Measurements from ENCODE around the gene GPR148. TPM values are rescaled to one million over a fixed set of nuclear protein-coding genes. Genes with fewer than 3 reads are reported as not detected.

The GPR148 gene
- total RNA-seq, 1 donor from 2014 or later: not detected

DNA sequence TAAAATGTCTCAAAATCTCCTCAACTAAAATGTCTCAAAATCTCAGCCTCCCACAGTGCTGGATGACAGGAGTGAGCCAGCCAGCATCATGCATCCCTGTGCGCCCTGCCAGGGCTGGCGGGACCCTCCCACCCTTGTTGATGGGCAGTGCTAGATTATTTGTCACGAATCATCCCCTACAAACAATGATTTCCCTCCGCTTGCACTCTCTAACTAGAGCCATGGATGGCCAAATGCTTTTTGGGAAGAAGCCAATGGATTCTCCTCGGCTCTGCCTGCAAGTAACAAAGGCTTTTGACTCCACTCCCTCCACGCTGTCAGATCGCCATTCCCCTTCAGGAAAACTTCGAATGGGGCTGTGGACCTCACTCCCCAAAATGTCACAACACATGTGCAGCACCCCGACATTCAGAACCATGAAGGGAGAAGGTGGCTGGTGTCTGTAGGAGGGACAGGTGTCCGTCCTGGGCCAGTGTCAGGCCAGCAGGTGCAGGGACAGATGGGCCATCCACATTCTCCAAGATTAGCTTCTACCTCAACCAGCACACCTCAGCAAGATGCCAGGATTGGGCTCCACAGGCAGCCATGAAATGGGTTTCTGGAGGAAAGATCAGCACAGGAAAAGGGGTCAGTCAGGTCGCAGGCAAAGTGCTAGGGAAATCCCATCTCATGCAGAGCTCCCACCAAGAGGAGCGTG, 38.0 kb downstream of the GPR148 start:
- ATAC-seq (no peak), DNase-seq (ENCODE audit: low spot score) (no peak)

DNA sequence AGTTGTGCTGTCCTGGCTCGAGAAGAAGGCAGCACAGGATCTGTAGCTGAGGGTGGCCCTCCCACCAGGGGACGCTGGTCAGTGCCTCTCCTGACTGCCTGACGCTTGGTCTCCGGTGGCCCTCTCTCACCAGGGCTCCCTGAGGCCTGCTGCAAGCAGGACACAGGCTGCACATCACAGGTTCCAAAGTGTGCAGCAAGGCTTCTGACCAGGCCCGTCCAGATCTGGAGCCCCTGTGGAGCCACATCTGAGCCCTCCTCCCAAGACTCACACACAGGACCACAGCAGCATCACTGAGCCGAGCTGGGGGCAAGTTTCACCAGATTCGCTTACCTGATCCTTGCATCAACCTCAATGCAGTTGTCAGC, 38.5 kb downstream of the GPR148 start:
- DNase-seq (ENCODE audit: low spot score): no peak

DNA sequence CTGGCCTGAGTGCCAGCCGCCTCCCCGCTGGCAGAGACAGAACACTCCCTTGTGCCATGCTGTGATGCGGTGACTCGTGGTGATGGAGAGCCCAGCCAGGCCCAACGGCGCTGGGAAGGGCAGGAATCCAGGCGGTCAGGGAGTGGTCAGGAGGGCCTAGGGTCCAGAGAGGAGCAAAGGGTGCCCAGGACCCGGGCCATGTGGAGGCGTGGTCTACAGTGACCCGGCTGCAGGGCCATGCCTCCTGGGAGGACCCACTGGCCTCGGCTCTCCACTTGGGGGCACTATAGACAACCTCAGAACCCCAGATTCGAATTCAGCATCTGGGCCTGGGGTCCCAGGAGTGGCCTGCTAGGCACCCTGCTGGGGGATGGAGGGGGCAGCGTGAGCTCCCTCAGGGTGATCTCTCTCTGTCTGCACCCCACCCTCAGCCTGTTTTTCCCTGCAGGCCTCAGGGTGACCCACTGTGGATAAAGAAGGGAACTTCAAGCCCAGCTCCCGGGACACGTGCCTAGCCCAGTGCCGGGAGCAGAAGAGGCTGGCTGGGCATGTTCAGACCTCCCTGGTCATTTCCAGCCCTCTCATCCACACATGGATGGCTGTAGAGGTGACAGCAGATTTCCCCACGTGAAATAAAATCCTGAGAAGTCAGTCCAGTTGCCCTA, 39.5 kb downstream of the GPR148 start:
- no peak for ATAC-seq
- DNase-seq (ENCODE audit: low spot score): no peak

More for the DNA sequence above, 38.5 kb downstream of the GPR148 start:
- ATAC-seq: no peak

DNA sequence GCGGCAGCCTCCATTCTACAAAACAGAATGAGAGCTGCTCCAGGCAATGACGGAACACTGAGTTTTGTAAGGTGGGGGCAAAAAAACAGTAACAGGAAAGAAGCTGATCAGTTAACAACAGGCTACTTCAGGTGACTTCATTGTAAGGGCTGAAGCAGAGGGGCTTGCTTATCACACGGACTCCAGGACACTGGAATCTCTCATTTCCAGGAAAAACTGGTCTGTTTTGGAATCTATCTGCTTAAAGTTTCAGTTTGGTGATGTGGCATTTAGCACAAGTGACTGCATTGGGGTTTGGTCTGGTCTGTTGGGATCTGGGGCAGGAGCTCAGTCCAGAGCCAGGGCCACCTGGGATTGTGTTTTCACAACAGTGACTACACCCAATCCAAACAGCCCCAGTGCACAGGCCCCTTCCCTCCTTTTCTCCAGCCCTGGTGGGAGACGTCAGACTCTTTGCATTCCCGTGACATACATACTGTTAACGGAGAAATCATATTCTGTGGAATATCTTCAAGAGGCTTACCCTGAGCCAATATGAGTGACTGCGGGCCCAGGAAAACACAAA, 40.6 kb downstream of the GPR148 start:
- no peak for ATAC-seq
- no peak for DNase-seq (ENCODE audit: low spot score)

DNA sequence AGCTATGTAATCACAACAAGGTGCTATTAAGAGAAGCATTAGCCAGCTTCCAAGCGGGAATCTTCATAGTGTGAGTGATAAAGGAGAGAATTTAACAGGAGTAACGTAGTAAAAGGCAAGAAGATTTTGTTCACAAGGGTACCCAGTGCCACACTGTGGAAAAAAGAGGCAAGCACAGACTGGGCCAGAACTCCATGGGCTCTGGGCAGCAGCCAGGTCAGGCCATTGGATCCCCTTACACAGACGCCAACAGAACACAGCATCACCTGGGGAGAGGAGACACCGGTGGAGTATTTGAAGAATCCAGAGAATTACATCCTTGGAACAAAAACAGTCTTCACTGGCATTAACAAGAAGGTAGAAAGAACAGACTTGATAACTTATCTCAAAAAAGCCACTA, 47.7 kb downstream of the GPR148 start:
- DNase-seq (ENCODE audit: low spot score): no peak
- no peak for ATAC-seq

DNA sequence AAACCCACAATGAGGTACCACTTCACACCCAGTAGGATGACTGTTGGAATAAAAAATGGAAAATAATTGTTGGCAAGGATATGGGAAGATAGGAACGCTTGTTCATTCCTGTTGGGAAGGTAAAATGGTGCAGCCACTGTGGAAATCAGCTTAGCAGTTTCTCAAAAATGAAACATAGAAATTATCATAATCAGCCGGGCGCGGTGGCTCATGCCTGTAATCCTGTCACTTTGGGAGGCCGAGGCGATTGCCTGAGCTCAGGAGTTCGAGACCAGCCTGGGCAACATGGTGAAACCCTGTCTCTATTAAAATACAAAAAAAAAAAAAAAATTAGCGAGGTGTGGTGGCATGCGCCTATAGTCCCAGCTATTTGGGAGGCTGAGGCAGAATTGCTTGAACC, 49.9 kb downstream of the GPR148 start:
- ATAC-seq (no peak), DNase-seq (ENCODE audit: low spot score) (no peak)

Other genes starting within 250 kb of the GPR148 start
- not detected for gene POTEI, start 219.7 kb upstream of the GPR148 start, total RNA-seq
- gene CFC1B, start 207.8 kb upstream of the GPR148 start, total RNA-seq: not detected
- not detected for gene CFC1, start 129.5 kb upstream of the GPR148 start, total RNA-seq
- gene POTEJ, start 117.6 kb upstream of the GPR148 start, total RNA-seq: not detected
- gene AMER3, start 26.5 kb downstream of the GPR148 start, total RNA-seq: not detected
- gene ARHGEF4, start 107.8 kb downstream of the GPR148 start, total RNA-seq: 1.3 TPM

Measured in left lobe of liver (tissue), 2 donors.